H1 (cell line): ENCODE measurements around the gene ELMO1. TPM values are rescaled to one million over a fixed set of nuclear protein-coding genes. Genes with fewer than 3 reads are reported as not detected.
A peak's percentile ranks its signal among the peaks of the same experiment; 100 is the strongest.

ENCODE experiments used
- CTCF ChIA-PET: fragments of 300-600 bp; sonication (Branson Sonifier 250); formaldehyde crosslinking; loops from one replicate; lab custom pipeline; 2021; ENCODE audit not compliant: partially characterized antibody; lab: Charles Lee
- POLR2A ChIA-PET: fragments of 300-600 bp; sonication (Branson Sonifier 250); formaldehyde crosslinking; loops from one replicate; lab custom pipeline; 2021; ENCODE audit warnings: inconsistent platforms; ENCODE audit not compliant: partially characterized antibody; lab: Charles Lee
- DNase-seq, 2 experiments: peaks; one replicate each; pipeline versions ENCODE4 v3.0.0 to v3.0.0-alpha.2; 2010 to 2022; ENCODE audit warnings: low spot score in 2 of 2, low read depth in 1 of 2, mixed read lengths in 1 of 2
- FAIRE-seq: peaks from 2 replicates; lab custom pipeline; 2011; peaks lifted over from hg19 to GRCh38; lab: Jason Lieb, UNC
- H2AFZ ChIP-seq: 2 replicates; pipeline ENCODE4 v1.8.1; 2012; ENCODE audit warnings: low read length, inconsistent platforms
- H2AK5ac ChIP-seq: 2 replicates; pipeline ENCODE4 v1.6.1; 2013; ENCODE audit warnings: low read depth, low read length
- H2BK120ac ChIP-seq: replicated peaks from 2 replicates; pipeline ENCODE3; 2013; ENCODE audit warnings: low read depth, low read length, inconsistent platforms
- H2BK12ac ChIP-seq: 2 replicates; pipeline ENCODE4 v1.6.1; 2013; ENCODE audit warnings: low read depth, low read length
- H2BK15ac ChIP-seq: 2 replicates; pipeline ENCODE4 v1.6.1; 2013; ENCODE audit warnings: low read length
- H2BK20ac ChIP-seq: 2 replicates; pipeline ENCODE4 v1.6.1; 2013; ENCODE audit warnings: low read length
- H2BK5ac ChIP-seq: 2 replicates; pipeline ENCODE4 v1.6.1; 2013; ENCODE audit warnings: low read depth, low read length
- H3K14ac ChIP-seq: 2 replicates; pipeline ENCODE4 v1.6.1; 2013; ENCODE audit warnings: inconsistent platforms; ENCODE audit not compliant: insufficient read length
- H3K18ac ChIP-seq: 2 replicates; pipeline ENCODE4 v1.6.1; 2013; ENCODE audit warnings: low read length; ENCODE audit errors: extremely low read depth
- H3K23ac ChIP-seq: 2 replicates; pipeline ENCODE4 v1.6.1; 2013; ENCODE audit warnings: inconsistent platforms; ENCODE audit not compliant: insufficient read length
- H3K23me2 ChIP-seq: 2 replicates; pipeline ENCODE4 v1.6.1; 2013; ENCODE audit warnings: low read depth, low read length
- H3K27ac ChIP-seq: 2 replicates; pipeline ENCODE4 v1.6.1; 2011; ENCODE audit warnings: low read depth, low read length, inconsistent platforms
- H3K27me3 ChIP-seq, 4 experiments: replicated peaks in 1 of 4; 1 replicate in 1 of 4; 2 replicates in 3 of 4; pipeline versions ENCODE4 v1.6.1 to v1.8.1; 2011 to 2013; ENCODE audit warnings: low read length in 3 of 4, mild to moderate bottlenecking in 3 of 4, inconsistent platforms in 2 of 4, mixed read lengths in 2 of 4, moderate library complexity in 1 of 4; ENCODE audit not compliant: control insufficient read depth in 3 of 4, insufficient read depth in 3 of 4; ENCODE audit errors: extremely low read depth in 1 of 4
- H3K36me3 ChIP-seq, 4 experiments: 2 replicates each; pipeline versions ENCODE4 v1.6.1 to v1.8.1; 2011 to 2013; ENCODE audit warnings: mild to moderate bottlenecking in 4 of 4, low read length in 3 of 4, moderate library complexity in 2 of 4, control low read depth in 1 of 4, inconsistent platforms in 1 of 4; ENCODE audit not compliant: insufficient read depth in 4 of 4, control insufficient read depth in 2 of 4
- H3K4ac ChIP-seq: replicated peaks from 2 replicates; pipeline ENCODE3; 2013; ENCODE audit warnings: low read length, low read depth, mixed read lengths, inconsistent platforms; ENCODE audit not compliant: insufficient read length
- H3K4me1 ChIP-seq, 4 experiments: replicated peaks in 1 of 4; 1 replicate in 1 of 4; 2 replicates in 3 of 4; pipeline versions ENCODE4 v1.6.1 to v1.8.1; 2011 to 2013; ENCODE audit warnings: low read length in 3 of 4, inconsistent platforms in 2 of 4, mixed read lengths in 1 of 4; ENCODE audit not compliant: insufficient read depth in 4 of 4, control insufficient read depth in 3 of 4
- H3K4me2 ChIP-seq, 2 experiments: 2 replicates each; pipeline versions ENCODE4 v1.6.1 to v1.8.1; 2011 to 2013; ENCODE audit warnings: low read depth in 2 of 2, low read length in 2 of 2, control low read depth in 1 of 2, inconsistent platforms in 1 of 2, mild to moderate bottlenecking in 1 of 2; ENCODE audit not compliant: insufficient read depth in 1 of 2
- H3K4me3 ChIP-seq, 4 experiments: fragments of 200-600, 300-600 bp in 1 of 4; sonication (generic), shearing (Covaris generic), sonication (Bioruptor Twin) in 1 of 4; 2 replicates each; pipeline versions ENCODE4 v1.5.1 to v1.8.1; 2011 to 2016; ENCODE audit warnings: low read length in 4 of 4, low read depth in 3 of 4, control low read depth in 2 of 4, inconsistent platforms in 2 of 4, mild to moderate bottlenecking in 2 of 4, mixed read lengths in 1 of 4, moderate library complexity in 1 of 4; ENCODE audit not compliant: insufficient read depth in 2 of 4; ENCODE audit errors: extremely low read depth in 1 of 4
- H3K56ac ChIP-seq: replicated peaks from 2 replicates; pipeline ENCODE3; 2013; ENCODE audit warnings: low read depth, mild to moderate bottlenecking, mixed read lengths, low read length, inconsistent platforms; ENCODE audit not compliant: insufficient read length
- H3K79me1 ChIP-seq: 2 replicates; pipeline ENCODE4 v1.6.1; 2013; ENCODE audit warnings: low read depth, low read length, control low read depth
- H3K79me2 ChIP-seq, 2 experiments: 2 replicates each; pipeline versions ENCODE4 v1.6.1 to v1.8.1; 2012 to 2013; ENCODE audit warnings: low read length in 2 of 2, mild to moderate bottlenecking in 2 of 2, inconsistent platforms in 1 of 2; ENCODE audit not compliant: insufficient read depth in 2 of 2, control insufficient read depth in 1 of 2
- H3K9ac ChIP-seq, 4 experiments: replicated peaks in 1 of 4; 1 replicate in 1 of 4; 2 replicates in 3 of 4; pipeline versions ENCODE4 v1.6.1 to v1.8.1; 2011 to 2013; ENCODE audit warnings: low read depth in 3 of 4, low read length in 3 of 4, control low read depth in 2 of 4, mild to moderate bottlenecking in 2 of 4, moderate library complexity in 2 of 4, inconsistent platforms in 1 of 4; ENCODE audit errors: extremely low read depth in 1 of 4
- H3K9me3 ChIP-seq, 2 experiments: 2 replicates each; pipeline versions ENCODE4 v1.6.1 to v1.8.1; 2012 to 2013; ENCODE audit warnings: mild to moderate bottlenecking in 2 of 2, moderate library complexity in 2 of 2, control low read depth in 1 of 2, inconsistent platforms in 1 of 2, low read depth in 1 of 2, low read length in 1 of 2, mixed read lengths in 1 of 2; ENCODE audit not compliant: insufficient read depth in 2 of 2
- H4K20me1 ChIP-seq, 2 experiments: replicated peaks in 1 of 2; 2 replicates each; pipeline versions ENCODE3 to v1.8.1; 2011 to 2013; ENCODE audit warnings: inconsistent platforms in 2 of 2, low read length in 2 of 2, mild to moderate bottlenecking in 1 of 2; ENCODE audit not compliant: insufficient read depth in 2 of 2, control insufficient read depth in 1 of 2
- H4K5ac ChIP-seq: 2 replicates; pipeline ENCODE4 v1.6.1; 2013; ENCODE audit warnings: low read length, low read depth, mixed read lengths, inconsistent platforms; ENCODE audit not compliant: insufficient read length
- H4K8ac ChIP-seq: 2 replicates; pipeline ENCODE4 v1.8.0; 2013; ENCODE audit warnings: mild to moderate bottlenecking, moderate library complexity, low read length, inconsistent platforms; ENCODE audit not compliant: insufficient read depth; ENCODE audit errors: extremely low read depth
- H4K91ac ChIP-seq: replicated peaks from 2 replicates; pipeline ENCODE3; 2013; ENCODE audit warnings: low read length, mixed read lengths, inconsistent platforms; ENCODE audit not compliant: insufficient read length
- ATF2 ChIP-seq: IDR thresholded peaks from 2 replicates; pipeline ENCODE4 v1.6.1; 2012; ENCODE audit warnings: low read length, inconsistent platforms
- BACH1 ChIP-seq: IDR thresholded peaks from 2 replicates; pipeline ENCODE4 v1.6.1; 2012; ENCODE audit warnings: low read length, improper control_type of control experiment
- BCL11A ChIP-seq, 2 experiments: IDR thresholded peaks; one replicate each; pipeline ENCODE4 v1.6.1; 2011; ENCODE audit warnings: low read depth in 2 of 2, low read length in 2 of 2, mild to moderate bottlenecking in 2 of 2
- BRCA1 ChIP-seq: IDR thresholded peaks from 2 replicates; pipeline ENCODE4 v1.6.1; 2012; ENCODE audit warnings: low read depth, low read length, improper control_type of control experiment
- CBX5 ChIP-seq: fragments of 300-800, 300-1000 bp; sonication (generic); IDR thresholded peaks from 2 replicates; pipeline ENCODE4 v1.7.1; 2016; ENCODE audit warnings: antibody characterized with exemption, low read length, low read depth
- CEBPB ChIP-seq: IDR thresholded peaks from 2 replicates; pipeline ENCODE4 v1.6.1; 2012; ENCODE audit warnings: low read depth, low read length
- CHD1 ChIP-seq: IDR thresholded peaks from 2 replicates; pipeline ENCODE4 v1.6.1; 2012; ENCODE audit warnings: low read depth, low read length, improper control_type of control experiment
- HDAC6 ChIP-seq: IDR thresholded peaks from one replicate; pipeline ENCODE4 v1.7.1; 2012; ENCODE audit warnings: low read depth, mild to moderate bottlenecking, inconsistent platforms, low read length, moderate library complexity
- JUND ChIP-seq: IDR thresholded peaks from 2 replicates; pipeline ENCODE4 v1.6.1; 2011; ENCODE audit warnings: mild to moderate bottlenecking, improper control_type of control experiment, low read length
- KDM1A ChIP-seq: fragments of 200-600, 300-600 bp; sonication (generic); IDR thresholded peaks from 2 replicates; pipeline ENCODE4 v1.7.1; 2016; ENCODE audit warnings: mild to moderate bottlenecking, low read length, borderline replicate concordance
- KDM4A ChIP-seq: IDR thresholded peaks from one replicate; pipeline ENCODE4 v1.7.1; 2012; ENCODE audit warnings: low read depth, mild to moderate bottlenecking, moderate library complexity, low read length, inconsistent platforms; ENCODE audit not compliant: severe bottlenecking
- PHF8 ChIP-seq: fragments of 200-600 bp; sonication (generic); conservative IDR thresholded peaks from 2 replicates; pipeline ENCODE4 v1.7.1; 2012; ENCODE audit warnings: low read depth, mild to moderate bottlenecking, inconsistent platforms, low read length, moderate library complexity
- SRF ChIP-seq: IDR thresholded peaks from 2 replicates; pipeline ENCODE4 v1.6.1; 2011; ENCODE audit warnings: mild to moderate bottlenecking, low read depth, low read length, moderate library complexity
- YY1 ChIP-seq: IDR thresholded peaks from 2 replicates; pipeline ENCODE4 v1.6.1; 2011; ENCODE audit warnings: low read depth, mild to moderate bottlenecking, low read length
- WGBS, 2 experiments: shearing (Covaris generic) in 1 of 2; methylation state at CpG; one replicate each; pipeline versions ENCODE4 v1.1.6 to v1.1.7; 2013 to 2015; ENCODE audit warnings: low lambda C conversion rate in 2 of 2, mixed read lengths in 2 of 2, inconsistent platforms in 1 of 2, low coverage in 1 of 2, missing lambda C conversion rate in 1 of 2; ENCODE audit not compliant: insufficient replicate concordance in 2 of 2, insufficient coverage in 1 of 2, insufficient read length in 1 of 2; ENCODE audit errors: extremely low coverage in 1 of 2, missing lambda C conversion rate in 1 of 2; 5-methylcytosine and 5-hydroxymethylcytosine counted together
- polyA plus RNA-seq, 7 experiments: library from polyadenylated mRNA; depleted of rRNA in 3 of 7; stranded (reverse) in 5 of 7; unstranded in 2 of 7; fragments of >200 nt in 5 of 7; fragments of 200-250 nt in 2 of 7; gene quantifications; 1 replicate in 5 of 7; 2 replicates in 1 of 7; 4 replicates in 1 of 7; pipeline versions ENCODE4 v1.2.1 to v1.2.3, GENCODE V29; 2011 to 2013; ENCODE audit warnings: missing spikeins in 2 of 7, mixed read lengths in 2 of 7
- total RNA-seq: library from RNA; stranded (reverse); fragmentation: NEBNext Ultra II Directional; extraction: Animal tissue kit (Norgen Biotek cat#: 25700); gene quantifications from 2 replicates; pipeline ENCODE4 v1.2.1, GENCODE V29; 2021

Gene ELMO1
- total and polyA plus RNA-seq, 2 of the 8 experiments (the other 6 are each of a cell fraction or from before 2014, with no cell fraction given), result 18.4 to 21.0 TPM

GRCh38 chr7:37481154-37481553 is 32.5 kb upstream of the ELMO1 start:
- H3K4me3 ChIP-seq, result no peak overlapping the region
- WGBS, 2 experiments, result 90% methylated on average over 5 of the region's 5 CpGs; no CpG with 5 or more reads in 1 of the 2 experiments
- H3K23me2 ChIP-seq, result no peaks in the 10 kb centered on the region
- no peak overlapping the region for H2BK120ac ChIP-seq
- H3K9ac ChIP-seq, result no peak overlapping the region
- POLR2A ChIA-PET, result no interaction called here
- H3K23ac ChIP-seq, result no peak overlapping the region
- H3K36me3 ChIP-seq, result no peaks in the 10 kb centered on the region
- peak overlapping the region; percentile 12; the same call in 1 of the 2 replicates for H2BK15ac ChIP-seq
- CTCF ChIA-PET, result no interaction called here
- DNase-seq, result no peak
- H2BK20ac ChIP-seq, result peak overlapping the region; percentile 73; the same call in 1 of the 2 replicates
- no peak overlapping the region for H4K5ac ChIP-seq
- no peak overlapping the region for H3K4ac ChIP-seq
- no peak overlapping the region for H4K91ac ChIP-seq
- H3K79me1 ChIP-seq, result no peaks in the 10 kb centered on the region
- H2AK5ac ChIP-seq, result no peak overlapping the region
- peaks cover 2 to 7% (median 4%) of the 10 kb centered on the region in 4 experiments; a peak in 3 of 7 replicates for H3K4me1 ChIP-seq
- no peak overlapping the region for H3K14ac ChIP-seq
- H3K56ac ChIP-seq, result no peak overlapping the region
- 0 out of 2 replicates have a peak overlapping the region, but pooled peaks have one; percentile 9 for H2AFZ ChIP-seq
- no peak for FAIRE-seq
- H4K20me1 ChIP-seq, result no peaks in the 10 kb centered on the region
- H3K18ac ChIP-seq, result no peak overlapping the region
- H3K4me2 ChIP-seq, result no peak overlapping the region
- H3K27me3 ChIP-seq, result no peaks in the 10 kb centered on the region; a peak in 1 of 7 replicates
- no peaks in the 10 kb centered on the region for H3K79me2 ChIP-seq
- H3K9me3 ChIP-seq, result no peaks in the 10 kb centered on the region
- peak overlapping the region; percentile 29; the same call in 1 of the 2 replicates for H2BK5ac ChIP-seq
- H2BK12ac ChIP-seq, result peak overlapping the region; percentile 42; the same call in 1 of the 2 replicates
- H3K27ac ChIP-seq, result no peak overlapping the region
- no peak overlapping the region for H4K8ac ChIP-seq
- no peak for TF ChIP-seq CHD1
- no peak for TF ChIP-seq CEBPB
- TF ChIP-seq KDM4A, result no peak
- no peak for TF ChIP-seq BRCA1
- no peak for TF ChIP-seq BACH1
- no peak for TF ChIP-seq HDAC6
- TF ChIP-seq CBX5, result no peak
- no peak for TF ChIP-seq JUND
- TF ChIP-seq PHF8, result no peak
- no peak for TF ChIP-seq ATF2
- no peak for TF ChIP-seq BCL11A (IDR thresholded peaks at IDR 0.05; ENCODE audit: low read depth in 2 of 2, low read length in 2 of 2)
- TF ChIP-seq SRF, result no peak
- TF ChIP-seq KDM1A, result no peak
- no peak for TF ChIP-seq YY1
